HepG2 (cell line): ENCODE measurements around the gene WSCD1. TPM values are rescaled to one million over a fixed set of nuclear protein-coding genes. Genes with fewer than 3 reads are reported as not detected.

ENCODE experiments used
- ARNT ChIP-seq: fragments of 450-650 bp; IDR thresholded peaks from 2 replicates; pipeline ENCODE4 v1.6.1; 2017
- CTCF ChIP-seq: sonication (generic); formaldehyde crosslinking; IDR thresholded peaks from 2 replicates; pipeline ENCODE4 v1.5.0; 2020; ENCODE audit warnings: mild to moderate bottlenecking, missing genetic modification reagents, moderate library complexity
- EED ChIP-seq: sonication (generic); formaldehyde crosslinking; IDR thresholded peaks from 2 replicates; pipeline ENCODE4 v1.5.0; 2020; ENCODE audit warnings: mild to moderate bottlenecking, missing genetic modification reagents
- ETS1 ChIP-seq: sonication (generic); formaldehyde crosslinking; IDR thresholded peaks from 2 replicates; pipeline ENCODE4 v1.4.0; 2020; ENCODE audit warnings: missing genetic modification reagents
- MED8 ChIP-seq: sonication (generic); formaldehyde crosslinking; IDR thresholded peaks from 2 replicates; pipeline ENCODE4 v1.8.1; 2023; ENCODE audit warnings: mild to moderate bottlenecking, missing genetic modification reagents; ENCODE audit not compliant: insufficient replicate concordance
- NPAS2 ChIP-seq: sonication (generic); formaldehyde crosslinking; IDR thresholded peaks from 2 replicates; pipeline ENCODE4 v1.8.0; 2022; ENCODE audit warnings: mild to moderate bottlenecking, missing genetic modification reagents, borderline replicate concordance
- RXRB ChIP-seq: IDR thresholded peaks from 2 replicates; pipeline ENCODE4 v1.6.1; 2016; ENCODE audit warnings: borderline replicate concordance, missing genetic modification reagents, missing compliant biosample characterization
- ZBTB26 ChIP-seq: IDR thresholded peaks from 2 replicates; pipeline ENCODE4 v1.6.1; 2016; ENCODE audit warnings: missing compliant biosample characterization, missing genetic modification reagents, borderline replicate concordance
- ZBTB39 ChIP-seq: sonication (generic); formaldehyde crosslinking; IDR thresholded peaks from 2 replicates; pipeline ENCODE4 v1.5.0; 2020; ENCODE audit warnings: missing genetic modification reagents
- ZKSCAN8 ChIP-seq: IDR thresholded peaks from 2 replicates; pipeline ENCODE4 v1.6.1; 2016; ENCODE audit warnings: borderline replicate concordance, missing genetic modification reagents, missing compliant biosample characterization
- ZNF800 ChIP-seq: sonication (generic); formaldehyde crosslinking; IDR thresholded peaks from 2 replicates; pipeline ENCODE4 v1.4.0; 2020; ENCODE audit warnings: missing genetic modification reagents
- polyA plus RNA-seq, 8 experiments: library from polyadenylated mRNA; depleted of rRNA in 3 of 8; stranded (reverse) in 7 of 8; unstranded in 1 of 8; fragments of >200 nt; fragmentation: Illumina TruSeq in 4 of 8; extraction: Trizol in 4 of 8; gene quantifications; 2 replicates each; pipeline versions ENCODE4 v1.2.1 to v1.2.3, GENCODE V29; 2011 to 2016; ENCODE audit warnings: low read depth in 4 of 8, missing spikeins in 1 of 8, mixed read lengths in 1 of 8; ENCODE audit not compliant: insufficient read depth in 1 of 8
- total RNA-seq, 5 experiments: library from RNA; depleted of rRNA; stranded (reverse); fragments of >200 nt; fragmentation: Illumina TruSeq; extraction: Trizol; gene quantifications; 2 replicates each; pipeline ENCODE4 v1.2.3, GENCODE V29; 2016; ENCODE audit warnings: low read depth in 1 of 5
- TF ChIP-seq, protein P1 (sequence below): sonication (generic); formaldehyde crosslinking; IDR thresholded peaks from 2 replicates; pipeline ENCODE4 v1.9.0; 2021; ENCODE audit warnings: missing genetic modification reagents, borderline replicate concordance
- TF ChIP-seq, protein P2 (sequence below): sonication (generic); formaldehyde crosslinking; IDR thresholded peaks from 2 replicates; pipeline ENCODE4 v1.8.1; 2023; ENCODE audit warnings: mild to moderate bottlenecking, missing genetic modification reagents

The WSCD1 gene
- total and polyA plus RNA-seq, 2 of the 13 experiments (the other 11 are each of a cell fraction or from before 2014, with no cell fraction given): 0.24 to 2.7 TPM

DNA sequence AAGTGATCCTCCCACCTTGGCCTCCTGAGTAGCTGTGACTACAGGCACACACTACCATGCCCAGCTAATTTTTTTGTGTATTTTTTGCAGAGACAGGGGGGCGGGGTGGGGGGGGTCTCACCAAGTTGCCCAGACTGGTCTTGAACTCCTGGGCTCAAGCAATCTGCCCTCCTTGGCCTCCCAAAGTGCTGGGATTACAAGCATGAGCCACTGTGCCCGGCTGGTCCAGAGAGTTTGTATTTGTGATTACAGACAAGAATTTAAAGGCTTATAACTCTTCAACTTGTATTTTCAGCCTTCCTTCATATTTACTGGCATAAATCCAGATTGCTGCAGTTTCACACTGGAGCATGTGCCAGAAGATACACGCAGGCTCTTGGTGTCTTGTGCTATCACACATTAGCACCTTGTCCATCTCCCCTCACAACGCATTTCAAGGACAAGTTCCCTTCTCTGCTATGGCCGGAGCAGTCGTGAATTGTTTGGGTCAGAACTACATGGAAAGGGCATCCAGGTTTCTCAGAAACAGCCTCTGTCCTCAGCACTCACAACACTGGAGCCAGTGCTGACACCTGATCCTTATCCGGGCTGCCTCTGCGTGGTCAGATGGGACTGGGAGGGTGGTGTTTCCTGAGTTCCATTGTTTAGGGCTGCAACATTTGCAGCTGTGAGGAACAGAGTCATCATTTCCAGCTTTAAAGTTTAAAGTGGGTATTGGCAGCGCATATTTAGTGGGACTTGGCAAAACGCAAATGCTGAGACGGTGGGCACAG lies 28.1 kb downstream of the WSCD1 start (continued):
- TF ChIP-seq RXRB (no peak), ZNF800 (CRISPR knock-in tag) (no peak), NPAS2 (CRISPR knock-in tag) (no peak), ZKSCAN8 (CRISPR knock-in tag) (no peak), ZBTB39 (CRISPR knock-in tag) (no peak), ZBTB26 (CRISPR knock-in tag) (no peak), EED (CRISPR knock-in tag) (no peak), MED8 (no peak), CTCF (no peak), ARNT (no peak), ETS1 (no peak)
- TF ChIP-seq, protein P1, sequence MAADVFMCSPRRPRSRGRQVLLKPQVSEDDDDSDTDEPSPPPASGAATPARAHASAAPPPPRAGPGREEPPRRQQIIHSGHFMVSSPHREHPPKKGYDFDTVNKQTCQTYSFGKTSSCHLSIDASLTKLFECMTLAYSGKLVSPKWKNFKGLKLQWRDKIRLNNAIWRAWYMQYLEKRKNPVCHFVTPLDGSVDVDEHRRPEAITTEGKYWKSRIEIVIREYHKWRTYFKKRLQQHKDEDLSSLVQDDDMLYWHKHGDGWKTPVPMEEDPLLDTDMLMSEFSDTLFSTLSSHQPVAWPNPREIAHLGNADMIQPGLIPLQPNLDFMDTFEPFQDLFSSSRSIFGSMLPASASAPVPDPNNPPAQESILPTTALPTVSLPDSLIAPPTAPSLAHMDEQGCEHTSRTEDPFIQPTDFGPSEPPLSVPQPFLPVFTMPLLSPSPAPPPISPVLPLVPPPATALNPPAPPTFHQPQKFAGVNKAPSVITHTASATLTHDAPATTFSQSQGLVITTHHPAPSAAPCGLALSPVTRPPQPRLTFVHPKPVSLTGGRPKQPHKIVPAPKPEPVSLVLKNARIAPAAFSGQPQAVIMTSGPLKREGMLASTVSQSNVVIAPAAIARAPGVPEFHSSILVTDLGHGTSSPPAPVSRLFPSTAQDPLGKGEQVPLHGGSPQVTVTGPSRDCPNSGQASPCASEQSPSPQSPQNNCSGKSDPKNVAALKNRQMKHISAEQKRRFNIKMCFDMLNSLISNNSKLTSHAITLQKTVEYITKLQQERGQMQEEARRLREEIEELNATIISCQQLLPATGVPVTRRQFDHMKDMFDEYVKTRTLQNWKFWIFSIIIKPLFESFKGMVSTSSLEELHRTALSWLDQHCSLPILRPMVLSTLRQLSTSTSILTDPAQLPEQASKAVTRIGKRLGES (CRISPR knock-in tag): no peak
- TF ChIP-seq, protein P2, sequence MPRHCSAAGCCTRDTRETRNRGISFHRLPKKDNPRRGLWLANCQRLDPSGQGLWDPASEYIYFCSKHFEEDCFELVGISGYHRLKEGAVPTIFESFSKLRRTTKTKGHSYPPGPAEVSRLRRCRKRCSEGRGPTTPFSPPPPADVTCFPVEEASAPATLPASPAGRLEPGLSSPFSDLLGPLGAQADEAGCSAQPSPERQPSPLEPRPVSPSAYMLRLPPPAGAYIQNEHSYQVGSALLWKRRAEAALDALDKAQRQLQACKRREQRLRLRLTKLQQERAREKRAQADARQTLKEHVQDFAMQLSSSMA (CRISPR knock-in tag): no peak
